HAP-1 (cell line): ENCODE measurements around the gene GBA3.

Experiments
- DNase-seq, 2 experiments: peaks; one replicate each; pipeline ENCODE4 v3.0.0-alpha.2; 2016 to 2020; ENCODE audit warnings: low spot score in 2 of 2
- H3K27me3 ChIP-seq: fragments of 250-450 bp; sonication (Bioruptor Pico); 2 replicates; pipeline ENCODE4 v1.5.1; 2020; ENCODE audit warnings: low read depth, mild to moderate bottlenecking, moderate library complexity
- H3K36me3 ChIP-seq: fragments of 250-450 bp; sonication (Bioruptor Pico); replicated peaks from 2 replicates; pipeline ENCODE4 v1.5.1; 2020; ENCODE audit warnings: mild to moderate bottlenecking
- H3K4me1 ChIP-seq: fragments of 250-450 bp; sonication (Bioruptor Pico); 2 replicates; pipeline ENCODE4 v1.5.1; 2020; ENCODE audit warnings: mild to moderate bottlenecking
- H3K4me3 ChIP-seq: fragments of 250-450 bp; sonication (Bioruptor Pico); 2 replicates; pipeline ENCODE4 v1.5.1; 2020; ENCODE audit warnings: mild to moderate bottlenecking, moderate library complexity
- H3K9me3 ChIP-seq: fragments of 250-450 bp; sonication (Bioruptor Pico); 2 replicates; pipeline ENCODE4 v1.5.1; 2020; ENCODE audit warnings: mild to moderate bottlenecking, moderate library complexity
- in situ Hi-C: fragments of 300-500 bp; cut with MboI; formaldehyde crosslinking; loops from 3 replicates; pipeline ENCODE4 v1.14.3; 2020; ENCODE audit warnings: low sequenced_read_pairs, inconsistent platforms, mixed read lengths

GBA3 gene

GRCh38 chr4:22842360-22843018, 149.8 kb downstream of the GBA3 start:
- no peaks in the 10 kb centered on the region for H3K27me3 ChIP-seq
- H3K9me3 ChIP-seq, result no peaks in the 10 kb centered on the region
- no peak overlapping the region for H3K4me3 ChIP-seq
- in situ Hi-C loops, result no loop called here
- DNase-seq, result peak in 1 of 2 experiments; percentile 3
- H3K36me3 ChIP-seq, result no peaks in the 10 kb centered on the region
- no peaks in the 10 kb centered on the region for H3K4me1 ChIP-seq

DNA sequence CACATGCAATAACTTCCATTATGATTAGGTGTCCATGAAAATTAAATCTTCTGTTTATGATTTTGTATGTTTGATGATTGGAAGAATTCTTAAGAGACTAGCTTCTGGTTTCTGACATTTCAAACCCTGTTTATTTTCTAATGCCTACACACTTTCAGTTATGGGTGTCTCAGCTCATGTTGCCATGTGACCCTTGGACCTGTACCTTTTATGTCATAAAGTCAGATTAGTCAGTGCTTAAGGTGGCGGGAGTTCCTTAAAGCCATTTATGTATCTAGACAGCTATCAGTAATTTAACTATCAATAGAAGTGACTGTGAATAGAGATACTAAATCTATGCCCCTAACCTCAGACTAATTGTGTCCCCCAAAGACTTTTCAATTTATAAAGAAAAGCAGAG, 155.6 kb downstream of the GBA3 start:
- H3K27me3 ChIP-seq, result no peaks in the 10 kb centered on the region
- no peaks in the 10 kb centered on the region for H3K4me1 ChIP-seq
- H3K36me3 ChIP-seq, result no peaks in the 10 kb centered on the region
- no peak for DNase-seq
- in situ Hi-C loops, result no loop called here
- H3K4me3 ChIP-seq, result no peak overlapping the region
- H3K9me3 ChIP-seq, result no peaks in the 10 kb centered on the region

DNA sequence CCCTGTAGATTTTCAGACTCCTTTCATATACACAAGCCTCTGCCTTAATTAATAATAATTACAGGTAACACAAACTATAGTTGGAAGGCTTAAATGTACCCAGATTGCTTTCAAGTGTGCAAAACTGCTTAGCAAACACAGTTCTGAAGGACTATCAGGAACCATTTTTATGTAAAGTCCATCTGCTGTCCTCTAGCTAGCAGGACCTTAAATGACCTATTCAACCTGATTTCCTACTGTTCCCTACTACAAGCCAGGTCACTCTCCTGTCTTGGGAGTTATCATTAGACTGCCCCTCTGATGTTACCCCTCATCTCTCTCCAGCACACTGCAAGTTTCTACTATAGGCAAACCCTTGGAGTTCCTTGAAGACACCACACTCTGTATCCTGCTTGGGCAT, 157.3 kb downstream of the GBA3 start:
- no peak for DNase-seq
- no peak overlapping the region for H3K4me3 ChIP-seq
- no peaks in the 10 kb centered on the region for H3K36me3 ChIP-seq
- in situ Hi-C loops, result no loop called here
- no peaks in the 10 kb centered on the region for H3K27me3 ChIP-seq
- no peaks in the 10 kb centered on the region for H3K4me1 ChIP-seq
- no peaks in the 10 kb centered on the region for H3K9me3 ChIP-seq

GRCh38 chr4:22850630-22851029, 157.9 kb downstream of the GBA3 start:
- in situ Hi-C loops, result no loop called here
- Histone ChIP-seq H3K36me3 (no peaks in the 10 kb centered on the region), H3K4me3 (no peak overlapping the region), H3K9me3 (no peaks in the 10 kb centered on the region), H3K27me3 (no peaks in the 10 kb centered on the region), H3K4me1 (no peaks in the 10 kb centered on the region)
- DNase-seq, result no peak

DNA sequence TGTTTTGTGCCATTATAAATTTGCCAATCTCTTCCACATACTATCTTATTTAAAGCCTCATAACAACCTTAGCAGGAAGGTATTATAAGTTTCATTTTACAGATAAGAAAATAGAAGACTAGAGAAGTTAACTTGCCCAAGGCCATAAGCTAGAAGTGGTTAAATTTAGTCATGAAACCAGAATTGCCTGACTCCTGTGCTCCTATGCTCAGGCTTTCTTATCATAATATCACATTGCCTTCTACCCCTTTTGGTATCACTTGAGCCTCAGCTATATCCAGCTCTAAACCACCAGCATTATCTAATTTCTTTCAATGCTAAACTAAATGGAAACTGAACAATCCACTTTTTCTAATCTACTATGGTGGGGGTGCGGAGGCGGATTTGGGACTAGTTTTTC, 164.7 kb downstream of the GBA3 start:
- no peaks in the 10 kb centered on the region for H3K36me3 ChIP-seq
- H3K4me1 ChIP-seq, result no peaks in the 10 kb centered on the region
- no peaks in the 10 kb centered on the region for H3K9me3 ChIP-seq
- in situ Hi-C loops, result no loop called here
- H3K4me3 ChIP-seq, result no peak overlapping the region
- no peak for DNase-seq
- H3K27me3 ChIP-seq, result no peaks in the 10 kb centered on the region

DNA sequence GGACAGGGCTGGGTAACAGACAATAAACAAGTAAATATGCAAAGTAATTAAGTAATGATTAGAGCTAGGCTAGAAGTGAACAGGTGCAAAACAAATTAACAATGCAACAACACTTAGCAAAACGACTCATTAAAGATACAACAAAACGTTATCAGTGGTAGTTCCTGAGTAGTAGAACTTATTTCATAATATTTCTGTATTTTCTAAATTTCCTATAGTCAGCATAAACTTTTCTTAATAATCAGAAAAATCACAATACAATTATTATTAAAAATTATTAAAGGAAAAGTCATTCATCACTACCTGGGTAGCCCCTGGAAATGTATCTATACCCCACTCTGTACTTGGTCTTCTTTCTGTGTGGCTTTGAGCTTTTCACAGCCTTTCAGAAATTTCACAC, 166.6 kb downstream of the GBA3 start:
- Histone ChIP-seq H3K4me1 (no peaks in the 10 kb centered on the region), H3K9me3 (no peaks in the 10 kb centered on the region), H3K36me3 (no peaks in the 10 kb centered on the region), H3K27me3 (no peaks in the 10 kb centered on the region), H3K4me3 (no peak overlapping the region)
- DNase-seq, result no peak
- in situ Hi-C loops, result no loop called here
